MM.1S (cell line): Measurements from ENCODE around the gene NUB1.

Experiments used
- EZH2 ChIP-seq: fragments of 300-600 bp; sonication (generic); optimal IDR thresholded peaks from 2 replicates; pipeline ENCODE3; 2017; ENCODE audit warnings: low read depth, mild to moderate bottlenecking, antibody characterized with exemption, low read length, mixed read lengths
- EZH2phosphoT487 ChIP-seq: fragments of 300-600 bp; sonication (generic); IDR thresholded peaks from 2 replicates; pipeline ENCODE4 v1.6.1; 2018; ENCODE audit warnings: antibody characterized with exemption, low read length
- TF ChIP-seq, protein P1 (sequence below): fragments of 300-600 bp; sonication (generic); IDR thresholded peaks from 2 replicates; pipeline ENCODE4 v1.5.1; 2016; ENCODE audit warnings: antibody characterized with exemption, low read length, mixed read lengths

DNA sequence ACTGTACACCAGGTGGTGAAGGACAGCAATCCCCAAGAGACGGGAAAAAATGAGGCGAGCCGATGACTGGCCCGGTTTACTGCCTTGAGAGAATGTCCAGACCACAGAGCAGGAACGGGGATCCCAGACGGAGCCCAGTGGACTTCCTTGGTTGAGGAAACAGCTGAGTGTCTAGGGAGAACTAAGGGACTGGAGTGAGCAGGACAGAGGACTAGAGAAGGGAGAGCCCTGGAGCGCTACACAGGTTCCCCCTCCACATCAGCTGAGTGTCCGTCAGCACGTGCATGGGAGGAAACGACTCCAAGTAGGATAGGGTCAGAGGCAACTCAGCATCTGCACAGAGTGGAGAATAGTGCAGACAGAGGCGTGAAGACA, 75.3 kb downstream of the NUB1 start:
- TF ChIP-seq, protein P1, sequence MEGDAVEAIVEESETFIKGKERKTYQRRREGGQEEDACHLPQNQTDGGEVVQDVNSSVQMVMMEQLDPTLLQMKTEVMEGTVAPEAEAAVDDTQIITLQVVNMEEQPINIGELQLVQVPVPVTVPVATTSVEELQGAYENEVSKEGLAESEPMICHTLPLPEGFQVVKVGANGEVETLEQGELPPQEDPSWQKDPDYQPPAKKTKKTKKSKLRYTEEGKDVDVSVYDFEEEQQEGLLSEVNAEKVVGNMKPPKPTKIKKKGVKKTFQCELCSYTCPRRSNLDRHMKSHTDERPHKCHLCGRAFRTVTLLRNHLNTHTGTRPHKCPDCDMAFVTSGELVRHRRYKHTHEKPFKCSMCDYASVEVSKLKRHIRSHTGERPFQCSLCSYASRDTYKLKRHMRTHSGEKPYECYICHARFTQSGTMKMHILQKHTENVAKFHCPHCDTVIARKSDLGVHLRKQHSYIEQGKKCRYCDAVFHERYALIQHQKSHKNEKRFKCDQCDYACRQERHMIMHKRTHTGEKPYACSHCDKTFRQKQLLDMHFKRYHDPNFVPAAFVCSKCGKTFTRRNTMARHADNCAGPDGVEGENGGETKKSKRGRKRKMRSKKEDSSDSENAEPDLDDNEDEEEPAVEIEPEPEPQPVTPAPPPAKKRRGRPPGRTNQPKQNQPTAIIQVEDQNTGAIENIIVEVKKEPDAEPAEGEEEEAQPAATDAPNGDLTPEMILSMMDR, result no peak
- TF ChIP-seq EZH2, result no peak
- no peak for TF ChIP-seq EZH2phosphoT487
